Liver (tissue), 9 donors: ENCODE measurements around the gene PNLIP. TPM values are rescaled to one million over a fixed set of nuclear protein-coding genes. Genes with fewer than 3 reads are reported as not detected.

Experiments
- DNase-seq: peaks from one replicate; pipeline ENCODE4 v3.0.0-alpha.2; 2017; ENCODE audit warnings: low spot score
- H3K27ac ChIP-seq, 2 donors: one replicate each; pipeline ENCODE4 v1.7.0; 2013; ENCODE audit warnings: inconsistent platforms in 2 of 2, low read length in 2 of 2, control low read depth in 1 of 2, low read depth in 1 of 2, mild to moderate bottlenecking in 1 of 2
- H3K27me3 ChIP-seq, 4 donors: one replicate each; pipeline versions ENCODE4 v1.6.1 to v1.7.0; 2013; ENCODE audit warnings: low read length in 3 of 4, inconsistent platforms in 1 of 4, mild to moderate bottlenecking in 1 of 4, moderate library complexity in 1 of 4; ENCODE audit not compliant: control insufficient read depth in 4 of 4, insufficient read depth in 4 of 4
- H3K36me3 ChIP-seq, 4 donors: one replicate each; pipeline versions ENCODE4 v1.6.1 to v1.7.0; 2013; ENCODE audit warnings: low read length in 3 of 4, mild to moderate bottlenecking in 3 of 4, low read depth in 1 of 4, moderate library complexity in 1 of 4; ENCODE audit not compliant: control insufficient read depth in 4 of 4, insufficient read depth in 3 of 4
- H3K4me1 ChIP-seq, 4 donors: one replicate each; pipeline versions ENCODE4 v1.6.1 to v1.7.0; 2013; ENCODE audit warnings: low read length in 3 of 4, mild to moderate bottlenecking in 3 of 4, moderate library complexity in 1 of 4; ENCODE audit not compliant: control insufficient read depth in 4 of 4, insufficient read depth in 4 of 4
- H3K4me3 ChIP-seq, 3 donors: one replicate each; pipeline versions ENCODE4 v1.6.1 to v1.7.0; 2013; ENCODE audit warnings: low read length in 3 of 3, control low read depth in 1 of 3, low read depth in 1 of 3, mild to moderate bottlenecking in 1 of 3
- H3K9ac ChIP-seq, 2 donors: one replicate each; pipeline ENCODE4 v1.7.0; 2013; ENCODE audit warnings: low read length in 2 of 2, mild to moderate bottlenecking in 2 of 2, moderate library complexity in 2 of 2, control low read depth in 1 of 2, low read depth in 1 of 2
- H3K9me3 ChIP-seq, 4 donors: one replicate each; pipeline versions ENCODE4 v1.6.1 to v1.7.0; 2013; ENCODE audit warnings: low read length in 3 of 4; ENCODE audit not compliant: control insufficient read depth in 4 of 4
- ATF3 ChIP-seq: IDR thresholded peaks from 2 replicates; pipeline ENCODE4 v1.6.1; 2016; ENCODE audit warnings: antibody characterized with exemption
- CTCF ChIP-seq: fragments of 150-350 bp; IDR thresholded peaks from 2 replicates; pipeline ENCODE4 v1.5.1; 2017; ENCODE audit warnings: improper control_type of control experiment, low read depth, low read length; ENCODE audit not compliant: missing input control
- EGR1 ChIP-seq, 2 donors: IDR thresholded peaks; 2 replicates each; pipeline ENCODE4 v1.6.1; 2016 to 2018; ENCODE audit warnings: antibody characterized with exemption in 2 of 2, low read depth in 2 of 2
- FOXA1 ChIP-seq: IDR thresholded peaks from 2 replicates; pipeline ENCODE4 v1.6.1; 2016; ENCODE audit warnings: antibody characterized with exemption
- FOXA2 ChIP-seq: IDR thresholded peaks from 2 replicates; pipeline ENCODE4 v1.6.1; 2016; ENCODE audit warnings: antibody characterized with exemption
- HNF4A ChIP-seq, 2 donors: conservative IDR thresholded peaks; 2 replicates each; pipeline ENCODE4 v1.6.1; 2016; ENCODE audit warnings: antibody characterized with exemption in 2 of 2, mild to moderate bottlenecking in 2 of 2
- HNF4G ChIP-seq: IDR thresholded peaks from 2 replicates; pipeline ENCODE4 v1.6.1; 2016; ENCODE audit warnings: antibody characterized with exemption
- JUND ChIP-seq, 2 donors: IDR thresholded peaks; 2 replicates each; pipeline ENCODE4 v1.6.1; 2016; ENCODE audit warnings: antibody characterized with exemption in 2 of 2
- NR2F2 ChIP-seq: IDR thresholded peaks from 2 replicates; pipeline ENCODE4 v1.6.1; 2016; ENCODE audit warnings: antibody characterized with exemption
- RAD21 ChIP-seq, 2 donors: IDR thresholded peaks; 2 replicates each; pipeline ENCODE4 v1.6.1; 2016; ENCODE audit warnings: antibody characterized with exemption in 2 of 2, mild to moderate bottlenecking in 2 of 2
- REST ChIP-seq: IDR thresholded peaks from 2 replicates; pipeline ENCODE4 v1.6.1; 2016; ENCODE audit warnings: antibody characterized with exemption, mild to moderate bottlenecking
- RXRA ChIP-seq, 2 donors: IDR thresholded peaks; 2 replicates each; pipeline ENCODE4 v1.6.1; 2017 to 2018; ENCODE audit warnings: antibody characterized with exemption in 2 of 2, mild to moderate bottlenecking in 1 of 2
- TAF1 ChIP-seq: conservative IDR thresholded peaks from 2 replicates; pipeline ENCODE4 v1.6.1; 2016; ENCODE audit warnings: antibody characterized with exemption, mild to moderate bottlenecking
- YY1 ChIP-seq: IDR thresholded peaks from 2 replicates; pipeline ENCODE4 v1.6.1; 2016; ENCODE audit warnings: antibody characterized with exemption, mild to moderate bottlenecking
- WGBS: extraction: QIAGEN DNeasy Blood & Tissue Kit; methylation state at CpG from one replicate; pipeline ENCODE4 v1.1.7; 2013; 5-methylcytosine and 5-hydroxymethylcytosine counted together
- polyA plus RNA-seq, 2 donors: library from polyadenylated mRNA; stranded (reverse) in 1 of 2; unstranded in 1 of 2; fragments of 200-250 nt in 1 of 2; fragments of >200 nt in 1 of 2; fragmentation: Nextera tagmentation in 1 of 2; extraction: Ambion mirVana in 1 of 2; gene quantifications; one replicate each; pipeline versions ENCODE4 v1.2.1 to v1.2.3, GENCODE V29; 2013 to 2015
- total RNA-seq, 2 donors: library from RNA; depleted of rRNA; stranded (reverse); fragments of >200 nt; gene quantifications; one replicate each; pipeline ENCODE4 v1.2.3, GENCODE V29; 2014
- donor health status: healthy.
- donor health status: healthy.
- donor health status: healthy.
- donor health status: healthy.
- donor health status: healthy.

PNLIP gene
- total and polyA plus RNA-seq, 4 donors: 0.14 TPM; not detected in 3

- H3K27me3 ChIP-seq: peaks cover 0 to 7% (median 1%) of the 10 kb centered on the region in 4 donors
- no peak overlapping the region for H3K4me3 ChIP-seq
- H3K27ac ChIP-seq: no peak overlapping the region
- no peak for TF ChIP-seq RXRA (IDR thresholded peaks at IDR 0.05)
- no peak for TF ChIP-seq JUND (IDR thresholded peaks at IDR 0.05)
- TF ChIP-seq ATF3: no peak
- H3K9me3 ChIP-seq: no peaks in the 10 kb centered on the region
- H3K36me3 ChIP-seq: no peaks in the 10 kb centered on the region
- no peak overlapping the region for H3K9ac ChIP-seq
- H3K4me1 ChIP-seq: peaks cover 0 to 4% (median 2%) of the 10 kb centered on the region in 4 donors
- 85% methylated on average over 7 of the region's 7 CpGs for WGBS
- DNase-seq: no peak
Measured at GRCh38 chr10:116594525-116595035, 48.8 kb downstream of the PNLIP start.

DNA sequence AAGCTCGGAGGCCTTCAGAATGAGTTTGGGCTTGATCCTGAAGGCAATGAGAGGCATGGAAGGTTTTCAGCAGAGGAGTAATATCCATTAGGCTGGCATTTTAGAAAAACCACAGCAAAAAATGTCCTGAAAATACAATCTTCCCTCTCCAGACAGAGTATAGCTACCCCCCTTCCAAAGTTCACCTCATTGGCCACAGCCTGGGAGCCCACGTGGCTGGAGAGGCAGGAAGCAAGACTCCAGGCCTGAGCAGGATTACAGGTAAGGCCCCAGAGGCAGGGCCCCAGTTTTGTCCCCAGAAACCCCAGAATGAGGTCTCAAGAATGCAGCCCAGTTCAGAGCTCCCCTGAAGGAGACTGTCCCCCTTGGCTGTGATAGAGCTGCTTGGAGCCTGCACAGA lies 50.3 kb downstream of the PNLIP start:
- Histone ChIP-seq H3K27ac (no peak overlapping the region), H3K36me3 (no peaks in the 10 kb centered on the region), H3K9ac (no peak overlapping the region), H3K27me3 (peaks cover 0 to 7% (median 1%) of the 10 kb centered on the region in 4 donors), H3K9me3 (no peaks in the 10 kb centered on the region), H3K4me1 (no peaks in the 10 kb centered on the region), H3K4me3 (no peak overlapping the region)
- no peak for TF ChIP-seq ATF3
- no peak for TF ChIP-seq REST
- no peak for TF ChIP-seq HNF4A (conservative IDR thresholded peaks at IDR 0.05)
- TF ChIP-seq RAD21 (IDR thresholded peaks at IDR 0.05): no peak
- no peak for TF ChIP-seq CTCF
- TF ChIP-seq YY1: no peak
- TF ChIP-seq TAF1: no peak
- 70% methylated on average over 2 of the region's 2 CpGs for WGBS
- DNase-seq: no peak

DNA sequence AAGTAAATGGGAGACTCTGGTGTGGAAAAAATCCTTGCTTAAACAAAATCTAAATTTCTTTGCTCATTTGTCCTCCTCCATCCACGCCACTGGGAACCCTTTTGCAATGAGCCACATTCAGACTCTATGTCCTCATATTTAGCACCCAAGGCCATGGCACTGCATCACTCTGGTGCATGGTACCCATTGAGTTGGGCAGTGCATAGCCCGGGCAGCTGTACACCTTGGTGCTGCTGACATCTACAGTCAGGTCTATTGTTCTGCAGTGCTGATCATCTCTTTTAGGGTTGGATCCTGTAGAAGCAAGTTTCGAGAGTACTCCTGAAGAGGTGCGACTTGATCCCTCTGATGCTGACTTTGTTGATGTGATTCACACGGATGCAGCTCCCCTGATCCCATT lies 51.8 kb downstream of the PNLIP start:
- Histone ChIP-seq H3K9me3 (no peaks in the 10 kb centered on the region), H3K4me3 (no peak overlapping the region), H3K9ac (no peak overlapping the region), H3K36me3 (no peaks in the 10 kb centered on the region), H3K4me1 (no peaks in the 10 kb centered on the region), H3K27ac (no peak overlapping the region), H3K27me3 (peaks cover 0 to 7% (median 0%) of the 10 kb centered on the region in 4 donors)
- 69% methylated on average over 5 of the region's 5 CpGs for whole genome bisulfite sequencing
- DNase-seq: no peak
- no peak for TF ChIP-seq FOXA1
- no peak for TF ChIP-seq HNF4G
- TF ChIP-seq RAD21 (IDR thresholded peaks at IDR 0.05): no peak
- TF ChIP-seq REST: no peak
- no peak for TF ChIP-seq YY1
- no peak for TF ChIP-seq TAF1
- TF ChIP-seq FOXA2: no peak
- no peak for TF ChIP-seq ATF3
- no peak for TF ChIP-seq NR2F2
- no peak for TF ChIP-seq EGR1 (IDR thresholded peaks at IDR 0.05; ENCODE audit: low read depth in 2 of 2)
- no peak for TF ChIP-seq JUND (IDR thresholded peaks at IDR 0.05)
- TF ChIP-seq CTCF: no peak
